HG03196 (cell line): Measurements from ENCODE around the gene DAP.
"Not testable (repeated sequence)": the region's sequence is repeated elsewhere in the genome, so short reads cannot be mapped to it uniquely, and the experiment has no call there.

Source experiments
- ATAC-seq: cut with Tn5 transposase; IDR thresholded peaks from one replicate; pipeline ENCODE4 v1.9.1; 2021; ENCODE audit not compliant: unreplicated experiment

Gene DAP

DNA sequence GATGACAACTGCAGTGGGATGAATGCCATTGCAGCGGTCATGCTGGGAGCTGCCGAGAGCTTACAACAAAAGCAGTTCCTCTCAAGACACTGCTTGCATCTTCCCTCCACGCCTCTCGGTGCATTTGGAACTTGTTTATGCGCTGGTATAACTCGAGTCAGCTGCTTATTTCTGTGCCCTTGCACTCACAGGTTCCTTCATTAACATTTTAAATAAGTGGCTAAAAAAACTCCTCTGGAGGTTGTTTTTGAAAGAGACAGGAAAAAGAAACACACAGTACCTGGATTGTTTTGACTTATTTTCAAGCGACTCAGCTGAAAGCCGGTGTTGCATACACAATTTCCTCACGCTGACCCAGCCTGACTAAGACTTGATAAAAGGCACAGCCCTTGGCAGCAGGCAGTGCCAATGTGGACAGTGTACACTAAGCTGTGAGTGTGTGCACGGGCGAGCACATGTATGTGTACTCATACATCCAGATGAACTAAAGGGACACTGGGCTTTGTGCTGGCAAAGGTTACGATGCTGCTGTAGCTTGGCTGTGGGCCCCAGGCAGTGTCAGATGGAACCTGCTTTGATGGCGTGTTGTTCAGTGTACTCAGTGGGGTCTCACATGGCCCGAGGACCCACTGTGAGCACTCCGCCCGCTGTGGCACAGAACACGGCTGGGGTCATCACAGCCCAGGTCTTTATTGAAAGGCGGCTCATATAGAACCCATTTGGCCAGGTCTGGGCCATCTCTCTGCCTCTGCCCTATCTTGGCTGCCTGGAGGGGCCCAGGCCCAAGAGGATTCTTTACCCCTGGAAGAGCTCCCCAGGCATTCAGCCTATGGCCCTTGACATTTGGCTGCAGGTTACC lies 104.8 kb downstream of the DAP start:
- ATAC-seq = no peak

DNA sequence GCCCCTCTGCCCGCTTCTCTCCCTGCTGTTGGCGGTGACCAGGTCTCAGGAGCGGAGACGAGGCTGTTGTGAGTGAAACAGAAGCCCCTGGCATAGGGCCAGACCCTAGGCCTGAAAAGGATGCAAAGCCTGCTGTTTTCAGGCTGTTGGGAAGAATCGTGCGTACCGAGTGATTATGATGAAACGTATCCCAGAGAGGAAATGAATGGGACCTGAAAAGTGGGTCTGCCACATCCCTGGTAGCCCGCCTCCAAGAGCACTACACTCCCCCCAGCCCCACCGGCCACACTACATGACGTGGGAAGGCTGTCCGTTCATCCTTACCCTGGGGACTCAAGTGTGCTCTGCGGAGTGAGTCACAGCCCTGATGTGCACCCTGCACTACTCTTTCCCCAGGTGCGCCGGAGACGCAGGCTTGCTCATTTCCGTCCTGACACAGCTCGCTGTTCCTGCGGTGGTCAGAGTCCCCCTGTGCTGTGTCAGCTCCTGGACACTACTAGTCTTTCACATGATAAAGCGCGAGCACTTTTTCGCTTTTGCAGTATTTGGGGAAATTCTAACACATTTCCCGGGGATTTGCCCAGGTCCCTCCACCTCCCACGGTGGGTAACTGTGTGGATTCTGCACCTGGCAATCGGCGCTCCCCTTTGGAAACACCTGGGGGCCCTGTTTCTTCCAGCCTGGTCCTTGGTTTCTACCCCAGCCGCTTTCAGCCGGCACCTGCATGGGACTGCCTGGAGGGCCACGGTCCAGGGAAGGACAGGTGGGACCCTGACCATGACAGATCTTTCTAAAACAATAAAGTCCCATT lies 105.7 kb downstream of the DAP start:
- no peak for ATAC-seq

DNA sequence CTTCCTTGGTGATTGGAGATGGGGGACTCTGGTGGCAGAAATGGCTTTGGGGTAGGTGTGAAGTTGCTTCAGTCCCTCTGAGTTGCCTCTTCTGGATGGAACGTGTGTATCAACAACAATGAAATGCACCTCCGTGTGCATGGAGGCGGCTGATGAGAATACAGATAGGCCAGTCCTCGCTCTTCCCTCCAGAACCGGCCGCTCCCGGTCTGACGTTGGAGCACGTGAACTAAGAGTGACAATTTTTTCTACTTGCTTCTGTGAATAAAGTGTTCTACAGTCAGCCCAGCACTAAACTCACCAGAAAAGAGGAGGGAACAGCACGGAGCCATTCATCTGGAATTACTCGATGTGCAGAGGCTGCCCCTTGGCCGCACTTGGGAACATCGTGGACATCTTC lies 106.5 kb downstream of the DAP start:
- ATAC-seq = no peak

DNA sequence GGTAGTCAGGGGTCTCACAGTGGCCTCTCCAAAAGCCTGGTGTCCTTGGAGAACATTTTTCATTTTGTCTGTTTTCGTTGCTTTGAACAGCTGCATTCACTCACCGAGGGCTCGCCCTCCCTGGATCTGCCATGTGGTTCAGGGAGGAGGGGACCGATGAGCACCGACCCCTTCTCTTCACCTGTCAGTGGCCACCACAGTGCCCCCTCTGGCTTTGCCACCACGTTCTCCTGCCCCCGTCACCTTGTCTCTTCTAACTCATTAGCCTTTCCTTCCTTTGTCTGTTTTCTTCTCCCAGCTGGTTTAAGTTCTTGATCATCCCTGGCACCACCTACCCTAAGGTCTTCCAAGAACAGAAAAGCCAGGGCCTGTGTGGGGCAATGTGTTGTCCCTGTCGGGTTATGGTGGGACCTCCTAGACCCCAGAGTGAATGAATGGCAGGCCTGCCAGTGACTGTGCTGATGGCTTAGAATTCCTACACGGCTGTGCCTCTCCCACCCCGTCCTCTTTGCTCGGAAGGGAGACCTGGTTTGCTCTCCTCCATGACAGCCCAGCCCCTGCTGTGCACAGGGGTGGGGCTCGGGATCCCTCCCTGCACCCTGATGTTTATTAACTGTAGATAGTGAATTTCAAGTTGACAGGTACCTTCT lies 107.2 kb downstream of the DAP start:
- no peak for ATAC-seq

DNA sequence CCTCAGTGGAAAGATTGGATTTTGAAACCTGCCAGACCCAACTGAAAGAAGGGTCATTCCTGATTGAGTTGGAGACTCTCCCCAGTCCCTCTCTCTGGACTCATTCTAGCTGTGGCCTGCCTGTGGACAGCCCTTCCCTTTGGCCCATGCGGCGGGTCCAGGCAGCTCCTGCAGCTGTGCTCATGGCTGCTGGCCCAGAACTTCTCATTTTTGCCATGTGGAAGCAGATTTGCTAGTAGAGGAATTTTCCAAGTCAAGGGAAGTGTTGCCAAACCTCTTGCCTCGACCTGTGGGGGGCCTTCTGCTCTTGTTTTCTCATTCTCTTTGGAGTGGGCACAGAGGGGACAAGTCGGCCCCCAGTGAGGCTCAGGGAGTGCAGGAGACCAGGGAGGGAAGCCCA lies 108.0 kb downstream of the DAP start:
- ATAC-seq = no peak

DNA sequence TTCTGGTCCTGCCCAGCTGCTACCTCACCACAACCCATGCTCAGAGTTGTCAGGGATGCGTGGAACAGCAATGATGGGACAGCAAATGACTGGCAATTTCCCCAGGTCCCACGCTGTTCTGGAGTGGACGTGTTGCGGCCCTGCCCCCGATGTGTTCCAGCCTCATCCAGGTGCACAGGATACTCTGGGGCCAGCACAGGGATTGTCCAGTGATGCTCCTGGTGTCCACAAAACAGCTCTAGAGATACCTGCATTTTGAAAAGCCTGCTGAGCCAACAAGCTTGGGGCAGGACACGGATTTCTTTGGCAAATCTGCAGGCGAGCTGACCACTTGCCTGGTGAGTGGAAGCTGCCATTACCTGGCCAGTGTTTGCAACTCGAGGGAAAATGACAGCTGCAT lies 108.4 kb downstream of the DAP start:
- ATAC-seq = no peak

DNA sequence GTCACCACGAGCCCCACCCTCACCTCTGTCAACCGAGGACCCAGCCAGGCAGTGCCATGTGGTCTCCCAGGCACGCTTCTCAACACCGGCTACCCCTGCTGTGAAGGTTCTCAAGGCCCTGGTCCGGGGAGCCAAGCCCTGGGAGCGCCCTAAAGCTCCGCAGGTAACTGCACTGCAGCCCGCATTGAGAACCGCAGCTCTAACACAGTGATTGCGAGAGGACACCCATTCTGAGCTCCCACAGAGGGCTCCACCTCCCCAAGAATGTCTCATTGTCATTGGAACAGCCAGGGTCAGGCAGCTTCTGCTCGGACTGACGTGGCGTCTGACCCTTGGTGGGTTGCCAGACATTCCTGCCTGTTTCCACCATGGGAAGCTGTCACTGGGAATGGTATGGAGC lies 108.9 kb downstream of the DAP start:
- ATAC-seq = no peak

DNA sequence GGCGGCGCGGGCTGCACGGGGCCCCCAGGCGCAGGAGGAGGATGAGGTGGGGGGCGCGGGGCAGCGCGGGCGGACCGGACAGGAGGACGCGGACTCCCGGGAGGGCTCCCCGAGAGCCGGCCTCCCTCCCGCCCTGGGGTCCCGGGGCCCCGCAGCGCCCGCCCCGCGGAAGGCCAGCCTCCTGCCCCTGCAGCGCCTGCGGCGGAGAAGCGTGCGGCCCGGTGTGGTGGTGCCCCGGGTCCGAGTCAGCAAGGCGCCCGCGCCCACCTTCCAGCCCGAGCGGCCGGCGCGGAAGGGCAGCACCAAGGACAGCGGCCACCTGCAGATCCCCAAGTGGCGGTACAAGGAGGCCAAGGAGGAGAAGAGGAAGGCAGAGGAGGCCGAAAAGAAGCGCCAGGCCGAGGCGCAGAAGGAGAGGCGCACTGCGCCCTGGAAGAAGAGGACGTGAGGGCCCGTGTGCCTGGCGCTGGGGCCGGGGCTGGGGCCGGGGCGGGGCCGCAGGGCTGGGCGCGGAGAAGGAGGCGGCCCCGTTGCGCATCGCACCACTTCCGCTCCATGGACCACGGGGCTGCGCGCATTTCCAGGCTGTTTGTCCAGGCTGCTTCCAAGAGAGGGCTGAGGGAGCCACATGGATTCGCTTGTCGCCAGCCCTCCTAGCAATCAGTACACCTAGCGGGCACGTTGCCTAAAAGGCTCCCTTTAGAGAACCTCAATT lies 111.2 kb downstream of the DAP start:
- ATAC-seq = no peak

DNA sequence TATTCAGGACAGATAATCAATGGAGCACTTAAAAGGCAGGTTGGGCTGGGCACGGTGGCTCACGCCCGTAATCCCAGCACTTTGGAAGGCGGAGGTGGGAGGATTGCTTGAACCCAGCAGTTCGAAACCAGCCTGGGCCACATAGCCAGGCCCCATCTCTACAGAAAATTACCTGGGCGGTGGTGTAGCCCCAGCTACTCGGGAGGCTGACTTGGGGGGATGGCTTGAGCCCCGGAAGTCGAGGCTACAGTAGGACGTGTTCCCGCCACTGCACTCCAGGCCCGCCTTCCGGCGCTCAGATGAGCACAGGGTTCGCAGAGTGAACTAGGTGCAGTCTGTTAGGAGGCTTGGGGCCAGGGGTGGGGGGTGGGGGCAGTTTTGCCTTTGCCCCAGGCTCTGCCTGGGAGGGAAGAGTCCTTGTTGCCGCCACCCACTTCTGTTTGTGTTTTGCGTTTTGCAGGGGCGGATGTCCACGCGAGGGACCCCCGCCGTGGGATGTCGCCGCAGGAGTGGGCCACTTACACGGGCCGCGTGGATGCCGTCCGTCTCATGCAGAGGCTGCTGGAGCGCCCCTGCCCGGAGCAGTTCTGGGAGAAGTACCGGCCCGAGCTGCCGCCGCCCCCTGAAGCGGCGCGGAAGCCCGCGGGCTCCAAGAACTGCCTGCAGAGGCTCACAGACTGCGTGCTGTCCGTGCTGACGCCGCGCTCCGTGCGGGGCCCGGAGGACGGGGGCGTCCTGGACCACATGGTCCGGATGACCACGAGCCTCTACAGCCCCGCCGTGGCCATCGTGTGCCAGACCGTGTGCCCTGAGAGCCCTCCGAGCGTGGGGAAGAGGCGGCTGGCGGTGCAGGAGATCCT lies 112.0 kb downstream of the DAP start:
- ATAC-seq = no peak

DNA sequence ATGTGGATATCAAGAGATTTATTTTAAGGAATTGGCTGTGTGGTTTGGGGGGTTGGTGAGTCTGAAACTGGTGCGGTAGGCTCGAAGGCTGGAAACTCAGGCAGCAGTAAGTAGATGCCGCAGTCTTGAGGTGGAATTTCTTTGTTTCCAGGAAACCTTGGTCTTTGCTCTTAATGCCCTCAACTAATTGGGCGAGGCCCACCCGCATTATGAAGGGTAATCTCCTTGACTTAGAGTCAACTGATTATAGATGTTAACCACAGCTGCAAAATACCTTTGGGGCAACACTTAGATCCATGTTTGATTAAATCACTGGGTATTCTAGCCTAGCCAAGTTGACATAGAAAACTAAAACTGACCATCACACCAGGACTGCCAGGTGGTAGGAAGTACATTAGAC lies 113.4 kb downstream of the DAP start:
- no peak for ATAC-seq

DNA sequence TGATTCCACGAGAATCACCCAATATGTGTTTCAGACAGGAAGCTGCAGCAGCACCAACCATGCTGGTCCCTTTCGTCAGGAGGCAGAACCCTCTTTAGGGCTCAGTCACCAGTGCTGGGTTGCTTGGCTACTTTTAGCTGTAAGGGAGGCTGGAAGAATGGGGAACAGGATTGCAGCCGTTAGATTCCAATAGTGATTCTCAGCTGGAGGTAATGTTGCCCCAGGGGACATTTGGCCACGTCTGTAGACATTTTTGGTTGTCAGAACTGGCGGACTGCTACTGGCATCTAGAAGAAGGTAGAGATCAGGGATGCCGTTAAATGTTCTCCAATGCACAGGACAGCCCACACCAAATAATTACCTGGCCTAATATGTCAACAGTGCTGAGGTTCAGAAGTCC lies 115.4 kb downstream of the DAP start:
- ATAC-seq = no peak

DNA sequence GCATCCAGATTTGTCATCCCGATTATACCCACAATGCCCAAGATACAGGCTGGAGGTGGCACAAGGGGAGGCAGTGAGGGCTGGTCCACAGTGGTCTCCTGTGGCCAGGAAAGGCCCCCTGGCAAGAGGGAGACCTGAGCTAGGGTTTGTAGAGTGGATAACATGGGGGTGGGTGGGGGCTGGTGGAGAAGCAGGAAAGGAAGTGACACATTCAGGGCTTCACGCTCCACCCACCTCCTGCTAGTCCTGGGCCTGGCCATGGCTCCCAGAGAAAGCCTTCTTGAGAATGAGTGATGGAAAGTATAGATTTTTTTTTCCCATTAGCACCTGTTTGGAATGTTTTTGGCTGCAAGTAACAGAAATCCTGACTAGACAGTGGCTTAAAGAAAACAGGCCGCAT lies 115.9 kb downstream of the DAP start:
- no peak for ATAC-seq

DNA sequence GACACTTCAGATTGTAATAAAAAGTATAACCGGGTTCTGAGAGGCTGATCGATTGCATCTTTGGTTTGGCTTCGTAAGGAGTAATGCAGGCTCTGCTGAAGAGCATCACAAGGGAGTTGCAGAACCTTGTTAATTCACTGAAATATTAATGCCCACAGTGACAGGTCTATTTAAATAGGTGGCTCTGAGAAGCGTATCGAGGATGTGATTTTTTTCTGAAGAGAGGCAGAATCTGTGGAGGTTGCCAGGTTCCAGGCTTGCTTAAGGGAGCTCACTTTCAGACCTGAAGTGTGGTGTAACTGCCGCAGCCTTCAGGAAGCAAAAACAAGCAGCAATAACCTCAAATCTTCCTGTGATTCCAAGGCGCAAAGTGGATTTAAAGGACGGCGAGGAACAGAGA lies 116.8 kb downstream of the DAP start:
- ATAC-seq = no peak

DNA sequence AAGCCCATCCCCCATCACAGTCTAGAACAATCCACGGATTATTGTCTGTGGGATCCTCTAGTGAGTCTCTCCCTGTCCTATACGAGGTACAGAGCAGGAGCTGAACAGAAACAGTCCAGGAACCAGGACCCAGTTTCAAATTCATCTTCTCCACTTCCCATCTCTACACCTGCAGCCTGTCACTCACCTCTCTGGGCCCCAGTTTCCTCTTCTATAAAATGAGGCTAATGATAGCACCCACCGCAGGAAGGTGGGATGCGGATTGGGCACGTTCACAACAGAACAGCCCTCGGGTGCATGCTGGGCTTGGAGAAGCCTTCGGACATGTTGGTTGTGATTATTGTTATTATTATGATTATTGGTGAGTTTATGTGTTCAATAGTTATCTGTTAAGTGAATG lies 118.7 kb downstream of the DAP start:
- no peak for ATAC-seq

DNA sequence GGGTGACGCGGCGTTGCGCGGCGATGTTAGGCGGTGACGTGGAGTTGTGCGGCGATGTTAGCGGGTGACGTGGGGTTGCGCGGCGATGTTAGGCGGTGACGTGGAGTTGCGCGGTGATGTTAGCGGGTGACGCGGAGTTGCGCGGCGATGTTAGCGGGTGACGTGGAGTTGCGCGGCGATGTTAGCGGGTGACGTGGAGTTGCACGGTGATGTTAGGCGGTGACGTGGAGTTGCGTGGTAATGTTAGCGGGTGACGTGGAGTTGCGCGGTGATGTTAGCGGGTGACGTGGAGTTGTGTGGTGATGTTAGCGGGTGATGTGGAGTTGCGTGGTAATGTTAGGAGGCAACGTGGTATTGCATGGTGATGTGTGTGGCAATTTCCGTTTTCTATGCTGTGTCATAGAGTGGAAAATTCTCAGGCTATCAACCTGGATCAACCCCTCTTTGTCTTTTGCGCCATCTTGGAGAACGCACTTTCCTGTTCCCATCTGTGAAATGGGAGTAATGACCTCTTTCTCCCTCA lies 121.1 kb downstream of the DAP start:
- ATAC-seq = no peak

DNA sequence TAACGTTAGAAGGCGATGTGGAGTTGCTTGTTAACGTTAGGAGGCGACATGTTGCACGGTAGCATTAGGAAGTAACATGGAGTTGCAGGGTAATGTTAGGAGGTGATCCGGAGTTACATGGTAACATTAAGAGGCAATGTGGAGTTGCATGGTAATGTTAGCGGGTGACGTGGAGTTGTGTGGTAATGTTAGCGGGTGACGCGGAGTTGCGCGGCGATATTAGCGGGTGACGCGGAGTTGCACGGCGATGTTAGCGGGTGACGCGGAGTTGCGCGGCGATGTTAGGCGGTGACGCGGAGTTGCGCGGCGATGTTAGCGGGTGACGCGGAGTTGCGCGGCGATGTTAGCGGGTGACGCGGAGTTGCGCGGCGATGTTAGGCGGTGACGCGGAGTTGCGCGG lies 122.3 kb downstream of the DAP start:
- not testable (repeated sequence) for ATAC-seq

DNA sequence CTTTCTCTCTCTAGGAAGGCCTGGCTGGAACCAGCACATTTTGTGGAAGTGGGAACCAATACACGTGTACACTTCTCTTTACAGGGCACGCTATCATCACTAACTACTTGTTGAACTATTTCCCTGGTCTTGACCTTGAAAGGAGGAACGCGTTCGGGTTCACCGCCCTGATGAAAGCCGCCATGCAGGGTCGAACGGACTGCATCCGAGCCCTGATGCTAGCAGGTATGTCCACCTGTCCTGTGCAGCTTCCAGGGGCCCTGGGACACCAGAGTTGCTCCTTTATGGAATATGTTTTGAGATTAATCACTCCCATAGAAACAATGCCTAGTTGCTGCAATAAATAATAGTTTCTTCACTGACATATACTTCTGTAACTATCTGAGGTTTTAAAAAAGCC lies 123.1 kb downstream of the DAP start:
- ATAC-seq = no peak

DNA sequence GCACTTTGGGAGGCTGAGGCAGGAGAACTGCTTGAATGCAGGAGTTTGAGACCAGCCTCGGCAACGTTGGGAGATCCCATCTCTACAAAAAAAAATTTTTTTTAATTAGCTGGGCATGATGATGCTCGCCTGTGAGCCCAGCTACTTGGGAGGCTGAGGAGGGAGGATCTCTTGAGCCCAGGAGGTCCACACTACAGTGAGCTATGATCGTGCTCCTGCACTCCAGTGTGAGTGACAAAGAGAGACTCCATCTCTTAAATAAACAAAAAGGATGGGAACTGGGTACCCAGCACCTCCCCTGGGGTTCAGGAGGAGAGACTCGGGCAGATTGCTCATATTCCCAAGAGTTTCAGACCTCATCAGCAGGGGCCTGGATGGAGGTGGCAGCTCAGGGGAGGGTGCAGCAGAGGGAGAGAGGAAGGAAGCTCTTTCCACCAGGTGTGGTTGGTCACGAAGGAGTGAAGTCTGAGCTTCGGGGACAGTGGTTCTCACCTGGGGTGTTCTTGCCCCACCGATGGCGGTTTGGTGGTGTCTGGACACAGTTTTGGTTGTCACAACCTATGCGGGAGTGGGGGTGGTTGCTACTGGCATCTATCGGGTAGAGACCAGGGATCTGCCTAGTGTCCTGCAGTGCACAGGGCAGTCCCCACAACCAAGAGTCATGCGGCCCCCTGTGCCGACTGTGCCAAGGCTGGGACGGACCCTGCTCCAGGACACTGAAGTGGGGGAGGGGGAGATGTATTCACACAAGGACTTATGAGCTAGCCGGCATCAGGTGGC lies 124.5 kb downstream of the DAP start:
- ATAC-seq = no peak

DNA sequence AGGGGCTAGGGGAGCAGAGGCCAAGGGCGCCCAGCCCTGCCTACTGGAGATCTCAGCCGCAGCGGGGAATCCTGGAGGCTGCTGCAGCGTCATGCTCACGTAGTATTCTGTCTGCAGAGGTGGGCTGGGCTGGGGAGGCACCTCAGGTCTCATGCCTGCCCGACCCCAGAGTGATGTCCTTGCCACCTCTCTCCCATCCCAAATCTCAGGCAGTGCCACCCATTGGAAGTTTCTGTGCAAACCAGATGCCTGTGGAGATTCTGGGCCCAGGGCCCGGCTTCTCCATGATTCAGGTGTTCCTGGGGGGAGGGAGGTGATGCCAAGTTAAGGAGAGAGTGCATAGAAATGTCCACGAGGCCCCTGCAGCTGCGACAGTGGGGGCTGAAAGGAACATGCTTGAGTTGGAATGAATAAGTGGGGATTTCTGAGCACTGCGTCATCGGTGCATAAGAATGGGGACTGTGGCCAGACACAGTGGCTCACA lies 125.1 kb downstream of the DAP start:
- ATAC-seq = no peak
